Neutrophil (primary cell): ENCODE data around the gene CNDP1.

Experiments
- H3K27ac ChIP-seq: fragments of 200-600 bp; sonication (generic); 2 replicates; pipeline ENCODE4 v1.5.1; 2016; ENCODE audit warnings: mild to moderate bottlenecking, moderate library complexity
- H3K27me3 ChIP-seq: fragments of 200-600 bp; sonication (generic); 2 replicates; pipeline ENCODE4 v1.6.0; 2016; ENCODE audit warnings: mild to moderate bottlenecking
- H3K36me3 ChIP-seq: fragments of 200-600 bp; sonication (generic); 2 replicates; pipeline ENCODE4 v1.5.1; 2017
- H3K4me1 ChIP-seq, 2 experiments: fragments of 200-600 bp in 1 of 2; sonication (generic) in 1 of 2; 1 replicate in 1 of 2; 2 replicates in 1 of 2; pipeline versions ENCODE4 v1.5.1 to v1.6.1; 2013 to 2016; ENCODE audit warnings: low read depth in 1 of 2, low read length in 1 of 2, mild to moderate bottlenecking in 1 of 2, moderate library complexity in 1 of 2; ENCODE audit not compliant: control insufficient read depth in 1 of 2, insufficient read depth in 1 of 2
- H3K4me3 ChIP-seq, 2 experiments: fragments of 200-600 bp in 1 of 2; sonication (generic) in 1 of 2; 1 replicate in 1 of 2; 2 replicates in 1 of 2; pipeline ENCODE4 v1.5.1; 2013 to 2016; ENCODE audit warnings: low read depth in 1 of 2, low read length in 1 of 2, mild to moderate bottlenecking in 1 of 2, moderate library complexity in 1 of 2
- H3K9me3 ChIP-seq: fragments of 200-600 bp; sonication (generic); 2 replicates; pipeline ENCODE4 v1.5.1; 2016
- TF ChIP-seq, protein P1 (sequence below): fragments of 200-600 bp; sonication (generic); IDR thresholded peaks from 2 replicates; pipeline ENCODE4 v1.5.1; 2016; ENCODE audit warnings: antibody characterized with exemption

The CNDP1 gene

DNA sequence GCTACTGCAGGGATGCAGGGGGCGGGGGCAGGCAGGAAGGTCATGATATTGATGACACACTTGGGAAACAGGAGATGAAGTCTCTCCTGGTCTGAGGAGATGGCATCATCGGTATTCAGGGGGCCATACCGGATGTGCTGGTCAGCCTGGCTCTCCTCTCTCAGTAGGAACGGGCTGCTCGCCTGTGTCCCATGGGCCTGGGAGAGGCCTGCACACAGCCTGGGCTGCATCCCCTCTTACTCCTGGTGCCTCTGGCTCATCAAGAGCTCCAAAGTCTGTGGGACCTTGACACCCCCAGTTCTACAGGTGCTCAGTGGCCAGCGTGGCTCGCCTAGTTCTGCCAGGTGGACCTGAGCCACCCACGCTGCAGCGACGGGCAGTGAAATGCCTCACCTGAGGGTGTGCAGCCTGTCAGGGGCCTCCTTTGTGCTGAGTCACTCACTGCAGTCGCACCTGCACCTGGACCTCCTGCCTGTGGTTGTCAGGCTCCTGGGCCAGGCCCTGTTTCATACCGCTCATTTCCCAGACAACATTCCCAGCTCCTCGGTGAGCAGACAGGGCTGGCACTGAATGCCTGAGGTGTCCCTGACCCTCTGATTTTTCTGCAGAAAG lies 18.6 kb upstream of the CNDP1 start:
- TF ChIP-seq, protein P1, sequence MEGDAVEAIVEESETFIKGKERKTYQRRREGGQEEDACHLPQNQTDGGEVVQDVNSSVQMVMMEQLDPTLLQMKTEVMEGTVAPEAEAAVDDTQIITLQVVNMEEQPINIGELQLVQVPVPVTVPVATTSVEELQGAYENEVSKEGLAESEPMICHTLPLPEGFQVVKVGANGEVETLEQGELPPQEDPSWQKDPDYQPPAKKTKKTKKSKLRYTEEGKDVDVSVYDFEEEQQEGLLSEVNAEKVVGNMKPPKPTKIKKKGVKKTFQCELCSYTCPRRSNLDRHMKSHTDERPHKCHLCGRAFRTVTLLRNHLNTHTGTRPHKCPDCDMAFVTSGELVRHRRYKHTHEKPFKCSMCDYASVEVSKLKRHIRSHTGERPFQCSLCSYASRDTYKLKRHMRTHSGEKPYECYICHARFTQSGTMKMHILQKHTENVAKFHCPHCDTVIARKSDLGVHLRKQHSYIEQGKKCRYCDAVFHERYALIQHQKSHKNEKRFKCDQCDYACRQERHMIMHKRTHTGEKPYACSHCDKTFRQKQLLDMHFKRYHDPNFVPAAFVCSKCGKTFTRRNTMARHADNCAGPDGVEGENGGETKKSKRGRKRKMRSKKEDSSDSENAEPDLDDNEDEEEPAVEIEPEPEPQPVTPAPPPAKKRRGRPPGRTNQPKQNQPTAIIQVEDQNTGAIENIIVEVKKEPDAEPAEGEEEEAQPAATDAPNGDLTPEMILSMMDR = no peak

DNA sequence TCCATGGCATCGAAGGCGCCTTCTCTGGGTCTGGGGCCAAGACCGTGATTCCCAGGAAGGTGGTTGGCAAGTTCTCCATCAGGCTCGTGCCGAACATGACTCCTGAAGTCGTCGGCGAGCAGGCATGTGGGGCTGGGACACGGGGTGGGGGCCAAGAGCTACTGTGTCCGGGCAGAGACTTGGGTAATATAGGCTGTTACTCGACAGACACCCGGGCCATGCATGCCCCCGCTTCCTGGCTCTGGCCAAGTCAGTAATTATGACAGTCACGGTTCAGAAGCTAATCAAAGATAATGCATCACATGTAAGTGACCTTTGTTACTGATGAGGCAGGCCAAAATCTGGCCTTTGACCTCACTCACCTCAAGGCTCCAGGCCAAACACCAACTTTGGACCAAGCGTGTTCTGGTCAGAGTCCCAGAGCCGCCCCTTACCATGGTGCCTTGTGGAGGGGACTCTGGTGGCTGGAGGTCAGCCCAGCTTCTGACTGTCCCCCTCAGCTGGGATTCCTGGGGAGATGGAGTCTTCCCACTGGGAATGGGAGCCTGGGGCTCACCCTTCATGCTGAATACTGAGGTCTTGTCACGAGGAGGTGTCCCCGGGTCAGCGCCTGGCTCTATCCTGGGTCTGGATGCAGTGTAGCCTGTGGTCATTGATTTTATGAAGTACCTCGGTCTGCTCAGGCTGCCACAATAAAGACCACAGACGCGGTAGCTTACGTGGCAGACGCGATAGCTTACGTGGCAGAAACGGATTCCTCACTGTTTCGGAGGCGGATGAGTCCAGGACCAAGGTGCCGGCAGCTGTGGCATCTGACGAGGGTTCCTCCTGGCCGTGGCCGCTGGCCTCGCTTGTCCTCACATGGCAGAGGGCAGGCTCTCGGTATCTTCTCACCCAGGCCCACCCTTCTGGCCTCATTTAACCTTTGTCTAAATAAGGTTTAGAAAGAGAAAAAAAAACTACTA lies 17.7 kb upstream of the CNDP1 start:
- H3K36me3 ChIP-seq = peaks cover 86% of the 10 kb centered on the region
- no peak overlapping the region for H3K4me3 ChIP-seq
- no peaks in the 10 kb centered on the region for H3K27me3 ChIP-seq
- H3K4me1 ChIP-seq = no peaks in the 10 kb centered on the region
- TF ChIP-seq, protein P1 = no peak
- H3K27ac ChIP-seq = no peak overlapping the region
- no peaks in the 10 kb centered on the region for H3K9me3 ChIP-seq

More for the DNA sequence above, 18.6 kb upstream of the CNDP1 start:
- H3K9me3 ChIP-seq = no peaks in the 10 kb centered on the region
- H3K36me3 ChIP-seq = peaks cover 85% of the 10 kb centered on the region
- H3K27me3 ChIP-seq = no peaks in the 10 kb centered on the region
- no peak overlapping the region for H3K27ac ChIP-seq
- no peak overlapping the region for H3K4me3 ChIP-seq
- H3K4me1 ChIP-seq = no peaks in the 10 kb centered on the region

DNA sequence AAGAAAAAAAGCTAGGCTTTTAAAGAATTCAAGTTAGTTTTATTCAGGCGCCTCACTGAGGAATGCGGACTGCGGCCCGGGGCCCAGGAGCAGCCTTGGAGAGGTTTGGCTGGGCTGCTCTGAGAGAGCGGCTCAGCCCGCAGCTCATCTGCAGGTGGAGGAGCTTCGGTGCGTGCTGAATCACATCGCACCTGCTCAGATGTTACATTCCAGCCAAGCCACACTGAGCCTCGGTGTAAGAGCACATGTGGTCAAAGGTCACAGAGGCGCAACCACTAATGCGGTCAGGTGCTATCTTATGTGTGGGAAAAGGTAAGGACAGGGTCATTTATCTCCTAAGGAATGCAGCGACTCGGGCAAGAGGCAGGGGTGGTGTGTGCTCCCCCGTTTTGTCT lies 17.1 kb upstream of the CNDP1 start:
- H3K4me3 ChIP-seq = no peak overlapping the region
- H3K9me3 ChIP-seq = no peaks in the 10 kb centered on the region
- H3K27ac ChIP-seq = no peak overlapping the region
- TF ChIP-seq, protein P1 = no peak
- H3K27me3 ChIP-seq = no peaks in the 10 kb centered on the region
- H3K4me1 ChIP-seq = no peaks in the 10 kb centered on the region
- peaks cover 80% of the 10 kb centered on the region for H3K36me3 ChIP-seq

DNA sequence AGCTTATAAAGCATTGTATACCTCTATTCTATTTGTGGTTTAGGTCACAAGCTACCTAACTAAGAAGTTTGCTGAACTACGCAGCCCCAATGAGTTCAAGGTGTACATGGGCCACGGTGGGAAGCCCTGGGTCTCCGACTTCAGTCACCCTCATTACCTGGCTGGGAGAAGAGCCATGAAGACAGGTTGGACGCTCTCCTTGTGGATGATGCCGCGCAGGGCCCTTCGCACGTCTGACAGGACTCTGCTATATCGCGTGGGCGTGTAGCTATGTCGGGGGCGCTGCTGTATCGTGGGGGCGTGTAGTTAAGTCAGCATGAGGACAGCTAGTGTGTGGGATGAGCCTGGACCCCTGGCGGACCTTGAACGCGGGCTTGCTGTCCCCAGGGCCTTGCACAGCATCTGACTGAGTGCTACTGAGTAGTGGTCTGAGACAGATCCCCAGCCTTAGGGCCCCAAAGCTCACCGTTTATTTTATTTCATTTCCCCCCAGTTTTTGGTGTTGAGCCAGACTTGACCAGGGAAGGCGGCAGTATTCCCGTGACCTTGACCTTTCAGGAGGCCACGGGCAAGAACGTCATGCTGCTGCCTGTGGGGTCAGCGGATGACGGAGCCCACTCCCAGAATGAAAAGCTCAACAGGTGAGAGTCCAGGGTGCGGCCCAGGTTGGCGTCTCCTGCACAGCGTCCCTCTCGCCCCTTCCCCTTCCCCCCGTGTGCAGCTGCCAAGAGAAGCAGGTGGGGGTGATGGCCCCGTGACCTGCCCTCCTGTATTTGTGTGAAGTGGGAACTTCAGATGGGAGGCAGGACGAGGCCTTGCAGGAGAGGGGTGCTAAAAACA lies 15.6 kb upstream of the CNDP1 start:
- no peaks in the 10 kb centered on the region for H3K27me3 ChIP-seq
- peaks cover 66% of the 10 kb centered on the region for H3K36me3 ChIP-seq
- no peaks in the 10 kb centered on the region for H3K4me1 ChIP-seq
- TF ChIP-seq, protein P1 = no peak
- H3K4me3 ChIP-seq = no peak overlapping the region
- no peak overlapping the region for H3K27ac ChIP-seq
- no peaks in the 10 kb centered on the region for H3K9me3 ChIP-seq

DNA sequence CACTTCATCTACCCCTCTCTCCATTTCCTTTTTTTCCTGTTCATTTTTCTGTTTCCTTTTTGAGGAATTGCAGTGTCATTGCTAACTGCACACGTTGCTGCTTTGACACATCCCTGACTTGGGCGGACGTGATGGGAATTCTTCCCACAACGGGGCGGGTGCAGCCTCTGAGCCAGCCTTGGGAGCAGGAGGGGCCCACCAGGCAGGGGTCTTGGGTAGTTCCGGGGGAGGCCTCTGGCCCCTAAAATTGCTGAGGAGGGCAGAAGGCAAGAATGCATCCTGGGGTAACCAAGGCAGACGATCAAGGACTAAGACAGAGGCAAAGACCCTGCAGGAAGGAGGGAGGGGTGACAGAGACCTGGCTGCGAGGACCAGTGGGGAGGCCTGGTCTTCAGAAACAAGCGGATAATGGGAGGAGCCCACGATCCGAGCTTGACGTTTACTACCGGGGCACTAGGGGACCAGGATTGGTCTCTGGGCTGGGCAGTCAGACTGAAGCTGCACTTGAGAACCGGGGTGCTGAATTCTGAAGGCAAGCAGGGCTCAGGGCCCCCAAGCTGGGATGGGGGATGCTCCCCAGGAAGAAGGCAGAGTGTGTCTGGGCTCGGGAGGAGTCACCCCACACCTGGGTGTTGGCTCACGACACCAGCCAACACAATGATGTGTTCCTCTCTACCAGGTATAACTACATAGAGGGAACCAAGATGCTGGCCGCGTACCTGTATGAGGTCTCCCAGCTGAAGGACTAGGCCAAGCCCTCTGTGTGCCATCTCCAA lies 14.8 kb upstream of the CNDP1 start:
- H3K4me1 ChIP-seq = peaks cover 0 to 3% of the 10 kb centered on the region in 2 experiments
- TF ChIP-seq, protein P1 = no peak
- no peak overlapping the region for H3K4me3 ChIP-seq
- no peaks in the 10 kb centered on the region for H3K27me3 ChIP-seq
- H3K36me3 ChIP-seq = peaks cover 63% of the 10 kb centered on the region
- no peaks in the 10 kb centered on the region for H3K9me3 ChIP-seq
- no peak overlapping the region for H3K27ac ChIP-seq
